HG02571 (cell line): ENCODE measurements around the gene TSPAN3.

Experiments used
- ATAC-seq: cut with Tn5 transposase; IDR thresholded peaks from one replicate; pipeline ENCODE4 v1.9.1; 2021; ENCODE audit warnings: mild to moderate bottlenecking, moderate library complexity; ENCODE audit not compliant: unreplicated experiment

TSPAN3 gene

GRCh38 chr15:77035584-77035983 lies 35.3 kb downstream of the TSPAN3 start:
- no peak for ATAC-seq

- ATAC-seq: no peak
These were observed 36.0 kb downstream of the TSPAN3 start for GRCh38 chr15:77034695-77035489.

- no peak for ATAC-seq
These were observed 36.9 kb downstream of the TSPAN3 start for GRCh38 chr15:77033729-77034671.

GRCh38 chr15:77033417-77033728 lies 37.5 kb downstream of the TSPAN3 start:
- no peak for ATAC-seq

GRCh38 chr15:77032647-77033416 lies 38.1 kb downstream of the TSPAN3 start:
- no peak for ATAC-seq

GRCh38 chr15:77032052-77032646 lies 38.8 kb downstream of the TSPAN3 start:
- ATAC-seq: no peak

- ATAC-seq: no peak
These were observed 39.4 kb downstream of the TSPAN3 start for GRCh38 chr15:77031376-77032050.

GRCh38 chr15:77030928-77031375 lies 40.0 kb downstream of the TSPAN3 start:
- ATAC-seq: no peak

- ATAC-seq: no peak
These were observed 40.6 kb downstream of the TSPAN3 start for GRCh38 chr15:77030048-77030927.

- no peak for ATAC-seq
These were observed 41.5 kb downstream of the TSPAN3 start for GRCh38 chr15:77029166-77030047.

- no peak for ATAC-seq
These were observed 42.3 kb downstream of the TSPAN3 start for GRCh38 chr15:77028451-77029165.

- no peak for ATAC-seq
These were observed 43.0 kb downstream of the TSPAN3 start for GRCh38 chr15:77027697-77028450.

- no peak for ATAC-seq
These were observed 43.7 kb downstream of the TSPAN3 start for GRCh38 chr15:77027111-77027696.

GRCh38 chr15:77026501-77027110 lies 44.3 kb downstream of the TSPAN3 start:
- ATAC-seq: no peak

GRCh38 chr15:77025941-77026411 lies 44.9 kb downstream of the TSPAN3 start:
- no peak for ATAC-seq
